ENCODE measurements around the gene KLHL1.

Gene KLHL1

DNA sequence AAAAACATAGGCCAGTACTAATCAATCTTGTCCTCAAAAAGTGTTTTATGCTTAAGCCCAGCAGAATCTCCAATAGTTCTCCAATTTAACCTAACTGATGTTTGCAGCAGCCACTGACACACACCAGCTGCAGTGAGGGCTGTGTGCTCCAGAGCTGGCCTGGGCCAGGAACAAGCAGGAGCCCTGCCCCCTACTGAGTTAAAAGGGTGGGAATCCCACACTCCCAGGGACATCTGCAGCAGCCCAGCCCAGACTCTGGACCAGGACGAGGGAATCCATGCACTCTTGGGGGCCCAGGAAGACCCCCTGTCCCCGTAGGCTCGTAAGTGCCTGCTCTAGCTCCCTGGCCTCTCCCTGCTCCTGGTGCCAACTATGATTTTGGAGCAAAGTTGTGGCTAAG is 92.1 kb downstream of the KLHL1 start:
- DNase-seq (ENCODE audit: low spot score) = no peak

GRCh38 chr13:70014337-70014736 is 93.9 kb downstream of the KLHL1 start:
- DNase-seq (ENCODE audit: low spot score) = no peak

GRCh38 chr13:69999875-70000274 is 108.4 kb downstream of the KLHL1 start:
- no peak for DNase-seq (ENCODE audit: low spot score)

GRCh38 chr13:69997061-69997460 is 111.2 kb downstream of the KLHL1 start:
- DNase-seq (ENCODE audit: low spot score) = no peak

GRCh38 chr13:69980799-69981198 is 127.5 kb downstream of the KLHL1 start:
- no peak for DNase-seq (ENCODE audit: low spot score)

GRCh38 chr13:69975496-69975895 is 132.8 kb downstream of the KLHL1 start:
- DNase-seq (ENCODE audit: low spot score) = no peak

- no peak for DNase-seq (ENCODE audit: low spot score)
Measured at GRCh38 chr13:69970520-69970919, 137.7 kb downstream of the KLHL1 start.

DNA sequence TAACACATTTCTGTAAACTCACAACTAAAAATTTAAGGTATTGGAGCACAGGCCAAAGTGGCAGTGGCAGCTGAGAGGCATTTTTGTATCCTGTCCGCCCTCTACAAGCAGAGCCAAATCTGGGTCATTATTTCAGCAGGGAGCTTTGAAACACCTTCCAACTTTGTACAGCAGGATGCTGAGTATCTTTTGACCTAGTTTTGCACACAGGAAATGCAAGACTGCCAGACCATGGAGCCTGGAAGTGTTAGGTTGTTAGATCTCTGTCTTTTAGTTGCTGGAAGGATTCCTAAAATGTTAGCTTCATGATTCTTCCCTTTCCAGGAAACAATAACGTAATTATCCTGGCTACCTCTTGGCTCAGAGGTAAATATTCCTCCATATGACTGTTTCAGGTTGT is 149.2 kb downstream of the KLHL1 start:
- no peak for DNase-seq (ENCODE audit: low spot score)

DNA sequence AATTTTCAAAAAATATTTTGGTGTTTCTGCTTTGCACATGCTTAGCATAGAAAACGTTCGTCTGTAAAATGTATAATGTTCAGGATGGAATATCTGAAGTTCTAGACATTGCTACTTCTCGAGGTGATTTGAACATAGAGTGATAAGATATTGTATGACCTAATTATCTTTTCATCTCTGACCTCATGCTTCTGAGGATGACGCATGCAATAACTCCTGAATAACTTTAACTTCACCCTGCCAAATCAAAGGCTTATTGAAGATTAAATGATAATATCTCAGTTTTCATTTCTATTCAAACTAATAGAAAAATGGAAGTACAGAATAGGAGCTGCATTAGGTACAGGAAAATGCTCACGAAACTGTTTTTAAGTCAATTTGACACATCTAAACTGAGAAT is 151.4 kb downstream of the KLHL1 start:
- DNase-seq (ENCODE audit: low spot score) = no peak

GRCh38 chr13:69956349-69956748 is 151.9 kb downstream of the KLHL1 start:
- no peak for DNase-seq (ENCODE audit: low spot score)

DNA sequence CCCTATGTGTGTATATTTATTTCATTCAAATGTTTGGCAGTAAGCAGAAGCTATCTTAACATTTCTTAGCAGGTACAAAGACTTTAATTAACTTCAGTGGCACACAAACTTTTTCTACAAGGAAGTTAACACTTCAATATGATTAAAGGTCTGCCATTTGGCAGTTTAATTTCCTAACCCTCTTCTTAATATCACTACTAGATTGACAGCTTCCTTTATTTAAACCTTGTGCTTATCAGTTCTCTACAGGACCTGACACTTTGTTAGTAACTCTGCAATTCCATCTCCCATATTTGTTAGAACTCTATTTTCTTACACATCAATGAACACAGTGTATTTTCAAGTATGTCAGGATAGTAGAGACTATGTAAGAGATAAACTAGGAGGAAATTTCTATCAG is 153.0 kb downstream of the KLHL1 start:
- DNase-seq (ENCODE audit: low spot score) = no peak

- DNase-seq (ENCODE audit: low spot score) = no peak
Measured at GRCh38 chr13:69951412-69951811, 156.8 kb downstream of the KLHL1 start.

DNA sequence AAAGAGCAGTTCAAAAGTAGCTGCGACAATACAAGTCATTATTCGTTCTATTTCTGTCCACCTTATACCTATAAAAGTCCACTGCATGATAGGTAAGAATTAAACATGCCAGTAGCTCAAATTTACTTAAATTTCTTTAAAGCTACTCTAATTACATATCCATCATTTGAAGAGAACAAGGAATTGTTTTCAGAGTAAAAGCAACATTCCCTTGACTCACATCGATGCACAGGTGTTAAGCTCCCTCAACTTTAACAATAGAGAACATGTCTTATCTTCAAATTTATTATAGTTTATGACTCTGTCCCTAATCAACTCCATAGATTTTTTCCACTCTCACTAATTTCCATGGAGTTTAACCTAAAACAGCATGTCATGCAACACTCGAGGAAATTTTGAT is 158.1 kb downstream of the KLHL1 start:
- no peak for DNase-seq (ENCODE audit: low spot score)

DNA sequence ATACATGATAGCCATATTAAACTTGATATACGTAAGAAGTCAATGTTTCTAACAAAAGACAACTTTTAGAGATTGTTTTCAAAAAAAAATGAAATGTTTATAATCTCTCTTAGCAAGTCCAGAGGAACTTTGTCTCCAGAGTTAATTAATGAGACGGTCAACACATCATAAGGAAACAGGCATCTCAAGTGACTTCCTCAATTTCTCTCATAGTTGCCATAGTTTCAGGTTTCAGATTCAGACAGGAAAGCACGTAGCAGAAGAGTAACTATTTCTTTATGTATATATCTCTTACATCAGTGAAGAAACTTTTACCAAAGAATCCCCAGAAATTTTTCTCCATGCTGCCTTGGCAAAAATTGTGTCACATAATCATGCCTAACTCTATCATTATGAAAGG is 160.2 kb downstream of the KLHL1 start:
- no peak for DNase-seq (ENCODE audit: low spot score)

- DNase-seq (ENCODE audit: low spot score) = no peak
Measured at GRCh38 chr13:69947582-69947981, 160.7 kb downstream of the KLHL1 start.

GRCh38 chr13:69946511-69946910 is 161.7 kb downstream of the KLHL1 start:
- DNase-seq (ENCODE audit: low spot score) = no peak

DNA sequence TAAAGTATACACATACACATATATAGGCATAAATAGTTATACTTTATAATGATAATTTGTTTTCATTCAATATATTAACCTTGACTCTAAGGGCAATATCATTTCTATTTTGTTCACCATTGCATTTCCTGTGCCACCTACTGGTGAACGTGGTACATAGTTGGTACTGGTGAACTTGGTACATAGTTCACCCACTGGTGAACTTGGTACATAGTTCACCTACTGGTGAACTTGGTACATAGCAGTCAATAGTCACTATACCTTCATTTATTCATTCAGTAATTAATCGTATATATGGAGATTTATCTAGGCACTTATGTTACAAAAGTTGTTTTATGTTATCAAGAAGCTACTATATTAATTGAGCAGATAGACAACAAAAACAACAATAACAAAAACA is 173.2 kb downstream of the KLHL1 start:
- no peak for DNase-seq (ENCODE audit: low spot score)

DNA sequence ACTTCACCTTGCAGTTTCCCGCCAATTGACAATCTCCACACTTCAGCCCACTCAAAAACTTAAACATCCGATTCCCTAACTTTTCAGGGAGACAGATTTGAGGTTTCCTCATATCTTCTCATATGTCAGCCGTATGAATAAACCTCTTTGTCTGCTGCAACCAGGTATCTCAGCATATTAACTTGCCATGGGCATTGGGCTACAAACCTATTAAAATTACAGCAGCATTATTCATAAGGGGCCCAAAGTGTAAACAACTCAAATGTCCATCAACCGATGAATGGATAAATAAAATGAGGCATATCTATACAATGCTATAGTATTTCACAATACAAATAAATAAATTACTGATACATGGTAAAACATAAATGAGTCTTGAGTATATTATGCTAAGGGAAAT is 180.0 kb downstream of the KLHL1 start:
- no peak for DNase-seq (ENCODE audit: low spot score)

DNA sequence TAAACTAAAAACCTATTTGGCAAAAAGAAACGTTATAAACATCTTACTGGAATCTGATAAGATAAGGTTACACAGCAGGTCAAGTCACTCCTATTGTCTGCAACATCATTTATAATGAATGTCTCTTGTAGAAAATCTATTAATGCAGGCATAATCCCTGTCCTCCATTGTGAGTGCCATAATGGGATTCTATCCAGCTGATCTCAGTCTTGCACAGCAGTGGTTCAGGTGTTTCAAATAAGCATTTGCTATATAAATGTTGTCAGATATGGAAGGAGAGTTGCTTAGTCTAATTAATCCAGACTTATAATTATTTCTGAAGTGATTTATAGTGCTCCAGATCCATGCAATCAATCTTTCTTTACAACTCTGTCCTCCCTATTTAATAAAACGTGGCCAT is 187.1 kb downstream of the KLHL1 start:
- DNase-seq (ENCODE audit: low spot score) = no peak

- no peak for DNase-seq (ENCODE audit: low spot score)
Measured at GRCh38 chr13:69912630-69913029, 195.6 kb downstream of the KLHL1 start.

DNA sequence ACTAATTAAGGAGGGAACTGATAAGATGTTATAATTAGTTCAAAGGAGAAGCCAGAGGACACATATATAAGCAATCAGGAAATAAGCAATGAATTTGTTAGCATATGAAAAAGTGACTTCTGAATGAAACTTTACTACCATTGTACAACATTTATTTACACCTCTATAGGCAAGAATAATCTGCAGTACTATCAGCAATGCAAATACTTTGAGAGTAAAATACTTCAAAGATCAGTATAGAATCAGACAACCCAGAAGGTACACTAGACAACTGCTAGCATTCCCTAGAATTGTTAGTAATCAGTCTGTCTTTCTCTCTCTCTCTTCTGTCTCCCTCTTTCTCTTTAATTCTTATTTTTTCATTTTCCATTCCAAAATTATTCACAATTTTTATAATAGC is 197.5 kb downstream of the KLHL1 start:
- no peak for DNase-seq (ENCODE audit: low spot score)

- no peak for DNase-seq (ENCODE audit: low spot score)
Measured at GRCh38 chr13:69904784-69905183, 203.5 kb downstream of the KLHL1 start.

GRCh38 chr13:69903081-69903480 is 205.2 kb downstream of the KLHL1 start:
- no peak for DNase-seq (ENCODE audit: low spot score)

- DNase-seq (ENCODE audit: low spot score) = no peak
Measured at GRCh38 chr13:69882451-69882850, 225.8 kb downstream of the KLHL1 start.

- no peak for DNase-seq (ENCODE audit: low spot score)
Measured at GRCh38 chr13:69879936-69880335, 228.3 kb downstream of the KLHL1 start.

All from ecto neural progenitor cell (in vitro differentiated cells).